NT2/D1 (cell line): ENCODE results near the gene FGFR3.
"Not testable (repeated sequence)": the region's sequence is repeated elsewhere in the genome, so short reads cannot be mapped to it uniquely, and the experiment has no call there.

Experiments used
- SUZ12 ChIP-seq: IDR thresholded peaks from 2 replicates; pipeline ENCODE4 v1.6.1; 2011; ENCODE audit not compliant: insufficient read length, insufficient read depth; ENCODE audit errors: extremely low read depth
- YY1 ChIP-seq: IDR thresholded peaks from 2 replicates; pipeline ENCODE4 v1.6.1; 2011; ENCODE audit not compliant: insufficient read length, insufficient read depth
- ZNF274 ChIP-seq: IDR thresholded peaks from 2 replicates; pipeline ENCODE4 v1.6.1; 2011; ENCODE audit warnings: mild to moderate bottlenecking, low read depth, low read length

- not testable (repeated sequence) for TF ChIP-seq SUZ12, YY1, ZNF274
These were observed 51.5 kb downstream of the FGFR3 start for GRCh38 chr4:1844618-1845017.
